HCT116 (cell line): ENCODE results near the gene ABHD14A. TPM values are rescaled to one million over a fixed set of nuclear protein-coding genes. Genes with fewer than 3 reads are reported as not detected.

Source experiments
- ATAC-seq: fragments of 200-7000 bp; cut with Tn5 transposase; 2 replicates; pipeline ENCODE4 v1.9.1; 2020; ENCODE audit warnings: mild to moderate bottlenecking, moderate library complexity
- BruUV-seq: library from RNA; stranded (reverse); fragments of 400-500 nt; replicated peaks from 2 replicates; lab custom pipeline; 2021; lab: Mats Ljungman, UMichigan
- CTCF ChIA-PET: fragments of 300-600 bp; sonication (Branson Sonifier 250); formaldehyde crosslinking; loops from one replicate; lab custom pipeline; 2021; ENCODE audit warnings: antibody characterized with exemption; lab: Charles Lee
- POLR2A ChIA-PET: fragments of 300-600, 350-600 bp; sonication (Branson Sonifier 250); formaldehyde crosslinking; loops from one replicate; lab custom pipeline; 2021; ENCODE audit warnings: antibody characterized with exemption; lab: Charles Lee
- RAD21 ChIA-PET, 2 experiments: fragments of 300-600 bp; sonication (Branson Sonifier 250); formaldehyde crosslinking; loops; one replicate each; lab custom pipeline; 2023; ENCODE audit warnings: low total read pairs in 2 of 2; ENCODE audit not compliant: uncharacterized antibody in 2 of 2, unreplicated experiment in 2 of 2, low non-redundant PET in 1 of 2; lab: Charles Lee
- DNase-seq: peaks from one replicate; pipeline ENCODE4 v3.0.0-alpha.2; 2010; ENCODE audit warnings: low read depth, low spot score
- H2AFZ ChIP-seq: fragments of 200-600 bp; shearing (Covaris generic), sonication (generic); 2 replicates; pipeline ENCODE4 v1.6.1; 2017; ENCODE audit warnings: low read depth, mixed run types, mixed read lengths, antibody characterized with exemption, low read length; ENCODE audit not compliant: poor library complexity, severe bottlenecking
- H3K27ac ChIP-seq: 2 replicates; pipeline ENCODE4 v1.5.1; 2012; ENCODE audit warnings: low read depth, low read length
- H3K27me3 ChIP-seq: fragments of 200-600 bp; sonication (generic); 2 replicates; pipeline ENCODE4 v1.6.1; 2016; ENCODE audit warnings: mixed run types, low read length, mixed read lengths; ENCODE audit not compliant: insufficient read depth
- H3K36me3 ChIP-seq, 2 experiments: fragments of 200-500 bp in 1 of 2; fragments of 200-600 bp in 1 of 2; sonication (Bioruptor generic) in 1 of 2; sonication (generic) in 1 of 2; 2 replicates each; pipeline versions ENCODE4 v1.5.1 to v1.6.1; 2014 to 2016; ENCODE audit warnings: low read length in 2 of 2, inconsistent platforms in 1 of 2, mixed read lengths in 1 of 2, mixed run types in 1 of 2; ENCODE audit not compliant: insufficient read depth in 2 of 2, control insufficient read depth in 1 of 2
- H3K4me1 ChIP-seq, 2 experiments: fragments of 200-600 bp in 1 of 2; sonication (generic) in 1 of 2; 2 replicates each; pipeline versions ENCODE4 v1.5.1 to v1.6.1; 2012 to 2017; ENCODE audit warnings: low read length in 2 of 2, inconsistent platforms in 1 of 2, mild to moderate bottlenecking in 1 of 2, mixed read lengths in 1 of 2, mixed run types in 1 of 2, moderate library complexity in 1 of 2; ENCODE audit not compliant: insufficient read depth in 2 of 2, control insufficient read depth in 1 of 2
- H3K4me2 ChIP-seq: fragments of 200-600 bp; sonication (generic); 2 replicates; pipeline ENCODE4 v1.6.1; 2017; ENCODE audit warnings: mixed run types, low read length, mixed read lengths
- H3K4me3 ChIP-seq, 2 experiments: fragments of 200-600 bp in 1 of 2; sonication (generic) in 1 of 2; replicated peaks in 1 of 2; 2 replicates each; pipeline ENCODE4 v1.5.1; 2011 to 2016; ENCODE audit warnings: low read length in 2 of 2, control low read depth in 1 of 2, low read depth in 1 of 2, mild to moderate bottlenecking in 1 of 2, mixed read lengths in 1 of 2, mixed run types in 1 of 2
- H3K79me2 ChIP-seq: fragments of 200-600 bp; sonication (generic); 2 replicates; pipeline ENCODE4 v1.6.1; 2017; ENCODE audit warnings: mild to moderate bottlenecking, mixed run types, low read length, moderate library complexity, mixed read lengths; ENCODE audit not compliant: insufficient read depth
- H3K9ac ChIP-seq: fragments of 200-600 bp; sonication (generic); 2 replicates; pipeline ENCODE4 v1.6.1; 2016; ENCODE audit warnings: low read length, mixed read lengths
- H3K9me2 ChIP-seq: fragments of 200-600 bp; sonication (generic), shearing (Covaris generic); 2 replicates; pipeline ENCODE4 v1.6.1; 2017; ENCODE audit warnings: mixed run types, mild to moderate bottlenecking, moderate library complexity; ENCODE audit not compliant: insufficient read depth
- H3K9me3 ChIP-seq, 2 experiments: fragments of 200-500 bp in 1 of 2; fragments of 200-600 bp in 1 of 2; sonication (Bioruptor generic) in 1 of 2; sonication (generic) in 1 of 2; 2 replicates each; pipeline ENCODE4 v1.6.1; 2014 to 2017; ENCODE audit warnings: low read length in 2 of 2, mixed read lengths in 2 of 2, inconsistent platforms in 1 of 2, low read depth in 1 of 2, mild to moderate bottlenecking in 1 of 2, mixed run types in 1 of 2, moderate library complexity in 1 of 2; ENCODE audit not compliant: control insufficient read depth in 1 of 2, insufficient read depth in 1 of 2
- H4K20me1 ChIP-seq: fragments of 200-600 bp; sonication (generic), shearing (Covaris generic); 2 replicates; pipeline ENCODE4 v1.6.1; 2017; ENCODE audit warnings: mixed run types, mild to moderate bottlenecking, moderate library complexity; ENCODE audit not compliant: insufficient read depth
- ELF1 ChIP-seq: IDR thresholded peaks from 2 replicates; pipeline ENCODE4 v1.6.1; 2012; ENCODE audit warnings: low read depth, borderline replicate concordance
- EZH2 ChIP-seq: fragments of 200-600 bp; sonication (generic); IDR thresholded peaks from 2 replicates; pipeline ENCODE4 v1.6.1; 2017; ENCODE audit warnings: antibody characterized with exemption, mixed run types
- EZH2phosphoT487 ChIP-seq: fragments of 200-600 bp; IDR thresholded peaks from 2 replicates; pipeline ENCODE4 v1.6.1; 2018; ENCODE audit warnings: antibody characterized with exemption, borderline replicate concordance
- FOSL1 ChIP-seq: IDR thresholded peaks from 2 replicates; pipeline ENCODE4 v1.6.1; 2012; ENCODE audit warnings: low read depth
- JUND ChIP-seq: IDR thresholded peaks from 2 replicates; pipeline ENCODE4 v1.6.1; 2012
- MAX ChIP-seq: IDR thresholded peaks from 2 replicates; pipeline ENCODE4 v1.6.1; 2012
- POLR2A ChIP-seq: IDR thresholded peaks from 2 replicates; pipeline ENCODE4 v1.7.0; 2011; ENCODE audit warnings: borderline replicate concordance; ENCODE audit not compliant: insufficient read depth, insufficient read length; ENCODE audit errors: extremely low read depth
- REST ChIP-seq: IDR thresholded peaks from 2 replicates; pipeline ENCODE4 v1.6.1; 2012; ENCODE audit warnings: low read depth
- SP1 ChIP-seq: IDR thresholded peaks from 2 replicates; pipeline ENCODE4 v1.6.1; 2012; ENCODE audit warnings: low read depth
- YY1 ChIP-seq: IDR thresholded peaks from 2 replicates; pipeline ENCODE4 v1.6.1; 2011; ENCODE audit warnings: low read length, low read depth, moderate library complexity, mild to moderate bottlenecking; ENCODE audit not compliant: insufficient replicate concordance; ENCODE audit errors: extremely low read depth
- ZBTB33 ChIP-seq: IDR thresholded peaks from 2 replicates; pipeline ENCODE4 v1.6.1; 2011; ENCODE audit warnings: mild to moderate bottlenecking, low read length, moderate library complexity; ENCODE audit not compliant: insufficient replicate concordance; ENCODE audit errors: extremely low read depth
- ZFX ChIP-seq: fragments of 450-650 bp; IDR thresholded peaks from 2 replicates; pipeline ENCODE4 v1.6.1; 2017
- ZNF274 ChIP-seq: fragments of 200-500 bp; sonication (Bioruptor generic); IDR thresholded peaks from 2 replicates; pipeline ENCODE4 v1.6.1; 2014; ENCODE audit warnings: mild to moderate bottlenecking, low read depth, low read length, inconsistent platforms
- intact Hi-C: fragments of 100-400 bp; cut with micrococcal nuclease; formaldehyde crosslinking; loops from 2 replicates; pipeline ENCODE4 v1.10.0; 2022
- total RNA-seq: library from RNA; stranded (reverse); gene quantifications from one replicate; pipeline ENCODE4 v1.2.1, GENCODE V29; 2021; ENCODE audit not compliant: unreplicated experiment

Gene ABHD14A
- total RNA-seq, 1 experiment from 2014 or later, result 11.6 TPM

GRCh38 chr3:51945926-51946705 is 28.7 kb upstream of the ABHD14A start:
- H3K27ac ChIP-seq, result no peak overlapping the region
- RAD21 ChIA-PET, result no interaction called here
- peaks cover 6% of the 10 kb centered on the region for H3K79me2 ChIP-seq
- no peaks in the 10 kb centered on the region; a peak in 1 of 4 replicates for H3K36me3 ChIP-seq
- intact Hi-C loops, result no loop called here
- no peak for TF ChIP-seq ELF1
- no peak for TF ChIP-seq FOSL1
- no peak for TF ChIP-seq SP1
- no peak for TF ChIP-seq ZFX
- TF ChIP-seq REST, result no peak
- TF ChIP-seq ZNF274, result no peak
- no peak for TF ChIP-seq YY1
- TF ChIP-seq POLR2A, result no peak
- TF ChIP-seq MAX, result no peak
- TF ChIP-seq JUND, result no peak
- no peak for TF ChIP-seq EZH2
- no peak for TF ChIP-seq ZBTB33
- TF ChIP-seq EZH2phosphoT487, result no peak
- DNase-seq (no peak), ATAC-seq (no peak)
- peaks cover 11 to 17% of the 10 kb centered on the region in 2 experiments for H3K4me1 ChIP-seq
- POLR2A ChIA-PET, result no interaction called here
- no peaks in the 10 kb centered on the region for H3K27me3 ChIP-seq
- H2AFZ ChIP-seq, result no peak overlapping the region
- no peak overlapping the region for H3K4me2 ChIP-seq
- H4K20me1 ChIP-seq, result 0 out of 2 replicates have a peak, but pooled peaks cover under 1% of the 10 kb centered on the region
- no peak overlapping the region for H3K4me3 ChIP-seq
- no peak overlapping the region for H3K9ac ChIP-seq
- BruUV-seq, result no TSS peak
- CTCF ChIA-PET, result no interaction called here
- H3K9me3 ChIP-seq, result no peaks in the 10 kb centered on the region
- no peaks in the 10 kb centered on the region for H3K9me2 ChIP-seq
